ENCODE measurements around the gene ANKRD37.

The ANKRD37 gene

GRCh38 chr4:185380320-185380719, 16.3 kb upstream of the ANKRD37 start:
- DNase-seq: no peak

- no peak for DNase-seq
Measured at GRCh38 chr4:185381288-185382196, 15.1 kb upstream of the ANKRD37 start.

GRCh38 chr4:185382754-185383153, 13.9 kb upstream of the ANKRD37 start:
- DNase-seq: no peak

- DNase-seq: no peak
Measured at GRCh38 chr4:185383451-185383850, 13.2 kb upstream of the ANKRD37 start.

GRCh38 chr4:185384061-185384460, 12.6 kb upstream of the ANKRD37 start:
- no peak for DNase-seq

GRCh38 chr4:185384930-185385331, 11.7 kb upstream of the ANKRD37 start:
- no peak for DNase-seq

GRCh38 chr4:185387957-185388356, 8.7 kb upstream of the ANKRD37 start:
- DNase-seq: no peak

GRCh38 chr4:185390941-185391340, 5.7 kb upstream of the ANKRD37 start:
- DNase-seq: no peak

GRCh38 chr4:185392156-185392555, 4.5 kb upstream of the ANKRD37 start:
- no peak for DNase-seq

- DNase-seq: no peak
Measured at GRCh38 chr4:185394568-185395237, 1.9 kb upstream of the ANKRD37 start.

- no peak for DNase-seq
Measured at GRCh38 chr4:185395238-185395955, 1.2 kb upstream of the ANKRD37 start, which contains the start of gene LRP2BP. LRP2BP (minus strand) TSS chr4:185395924; CDS start chr4:185378186, 17,738 bp downstream.

- DNase-seq: peak; percentile 96
Measured at GRCh38 chr4:185395956-185396723, 501 bp upstream of the ANKRD37 start.

GRCh38 chr4:185398618-185399017, 2.0 kb downstream of the ANKRD37 start:
- no peak for DNase-seq

- DNase-seq: no peak
Measured at GRCh38 chr4:185399466-185399865, 2.8 kb downstream of the ANKRD37 start.

GRCh38 chr4:185404031-185404430, 7.4 kb downstream of the ANKRD37 start:
- DNase-seq: no peak

- no peak for DNase-seq
Measured at GRCh38 chr4:185405296-185405999, 8.8 kb downstream of the ANKRD37 start.

GRCh38 chr4:185408432-185408831, 11.8 kb downstream of the ANKRD37 start:
- DNase-seq: no peak

- no peak for DNase-seq
Measured at GRCh38 chr4:185411849-185412248, 15.2 kb downstream of the ANKRD37 start.

- DNase-seq: no peak
Measured at GRCh38 chr4:185412412-185412811, 15.8 kb downstream of the ANKRD37 start.

- no peak for DNase-seq
Measured at GRCh38 chr4:185416955-185417354, 20.3 kb downstream of the ANKRD37 start.

- DNase-seq: no peak
Measured at GRCh38 chr4:185421366-185422124, 24.9 kb downstream of the ANKRD37 start.
